K562 (cell line): ENCODE measurements around the gene TRIM23. TPM values are rescaled to one million over a fixed set of nuclear protein-coding genes. Genes with fewer than 3 reads are reported as not detected.

Experiments used
- CBX3 ChIP-seq, 2 experiments: IDR thresholded peaks; 1 replicate in 1 of 2; 2 replicates in 1 of 2; pipeline ENCODE4 v1.6.1; 2012; ENCODE audit warnings: inconsistent platforms in 2 of 2, low read length in 2 of 2, borderline replicate concordance in 1 of 2, control low read depth in 1 of 2
- CBX8 ChIP-seq: fragments of 200-600 bp; sonication (generic); IDR thresholded peaks from 2 replicates; pipeline ENCODE4 v1.6.1; 2012; ENCODE audit warnings: borderline replicate concordance, mixed run types, low read depth, mild to moderate bottlenecking, moderate library complexity, mixed read lengths, low read length, control low read depth, inconsistent platforms; ENCODE audit not compliant: poor library complexity, severe bottlenecking; ENCODE audit errors: extremely low read depth
- EWSR1 ChIP-seq: fragments of 450-650 bp; IDR thresholded peaks from 2 replicates; pipeline ENCODE4 v1.6.1; 2018; ENCODE audit warnings: borderline replicate concordance, mild to moderate bottlenecking, low read depth, moderate library complexity; ENCODE audit not compliant: partially characterized antibody
- FOSL1 ChIP-seq: fragments of 200-800 bp; sonication (Bioruptor generic); conservative IDR thresholded peaks from 2 replicates; pipeline ENCODE4 v1.6.1; 2016; ENCODE audit warnings: missing genetic modification characterization, missing compliant biosample characterization
- MCM7 ChIP-seq, 2 experiments: fragments of 450-650 bp; IDR thresholded peaks; 2 replicates each; pipeline ENCODE4 v1.6.1; 2016 to 2018
- NFRKB ChIP-seq: fragments of 450-650 bp; IDR thresholded peaks from 2 replicates; pipeline ENCODE4 v1.6.1; 2016; ENCODE audit warnings: low read depth
- PCBP2 ChIP-seq: fragments of 200-400 bp; formaldehyde crosslinking; IDR thresholded peaks from 2 replicates; pipeline ENCODE4 v1.6.1; 2018; ENCODE audit warnings: low read length, low read depth, mild to moderate bottlenecking, moderate library complexity; ENCODE audit not compliant: poor library complexity, severe bottlenecking
- TRIM28 ChIP-seq: fragments of 450-650 bp; IDR thresholded peaks from 2 replicates; pipeline ENCODE4 v1.6.1; 2017
- ZC3H4 ChIP-seq: sonication (generic); formaldehyde crosslinking; IDR thresholded peaks from 2 replicates; pipeline ENCODE4 v1.9.0; 2021; ENCODE audit warnings: missing genetic modification reagents, borderline replicate concordance
- ZC3H8 ChIP-seq: fragments of 450-650 bp; IDR thresholded peaks from 2 replicates; pipeline ENCODE4 v1.6.1; 2017
- ZNF134 ChIP-seq: fragments of 250-450 bp; sonication (Bioruptor Pico); conservative IDR thresholded peaks from 2 replicates; pipeline ENCODE4 v1.4.0; 2020
- ZNF354B ChIP-seq: fragments of 250-450 bp; sonication (Bioruptor Pico); IDR thresholded peaks from 2 replicates; pipeline ENCODE4 v1.4.0; 2020
- ZNF57 ChIP-seq: fragments of 450-650 bp; formaldehyde crosslinking; IDR thresholded peaks from 2 replicates; pipeline ENCODE4 v1.4.0; 2020; ENCODE audit warnings: mild to moderate bottlenecking, moderate library complexity
- polyA plus RNA-seq, 8 experiments: library from polyadenylated mRNA; depleted of rRNA in 4 of 8; stranded (reverse) in 5 of 8; unstranded in 3 of 8; fragments of >200 nt; fragmentation: Nextera tagmentation in 2 of 8; fragmentation: Illumina TruSeq in 1 of 8; extraction: Ambion mirVana in 2 of 8; extraction: Trizol in 1 of 8; gene quantifications; 2 replicates each; pipeline versions ENCODE4 v1.2.1 to v1.2.3, GENCODE V29; 2011 to 2014; ENCODE audit warnings: inconsistent platforms in 1 of 8, missing spikeins in 1 of 8
- total RNA-seq, 7 experiments: library from RNA; depleted of rRNA in 6 of 7; stranded (reverse); fragments of >200 nt in 6 of 7; fragmentation: Illumina TruSeq in 2 of 7; extraction: Trizol in 2 of 7; gene quantifications; 2 replicates each; pipeline versions ENCODE4 v1.2.1 to v1.2.3, GENCODE V29; 2011 to 2021; ENCODE audit warnings: low replicate concordance in 1 of 7
- TF ChIP-seq, protein P1 (sequence below): fragments of 450-650 bp; IDR thresholded peaks from 2 replicates; pipeline ENCODE4 v1.6.1; 2018; ENCODE audit not compliant: partially characterized antibody
- TF ChIP-seq, protein P2 (sequence below): fragments of 450-650 bp; conservative IDR thresholded peaks from 2 replicates; pipeline ENCODE4 v1.6.1; 2016; ENCODE audit warnings: missing genetic modification characterization, low read depth, mild to moderate bottlenecking, missing compliant biosample characterization, moderate library complexity
- TF ChIP-seq, protein P3 (sequence below): fragments of 250-450 bp; sonication (Bioruptor Pico); IDR thresholded peaks from 2 replicates; pipeline ENCODE4 v1.9.0; 2021; ENCODE audit warnings: mild to moderate bottlenecking, inconsistent platforms
- TF ChIP-seq, protein P4 (sequence below): fragments of 250-450 bp; sonication (Bioruptor Pico); IDR thresholded peaks from 2 replicates; pipeline ENCODE4 v1.8.0; 2021; ENCODE audit warnings: moderate library complexity, mild to moderate bottlenecking, inconsistent platforms
- TF ChIP-seq, protein P5 (sequence below): fragments of 450-650 bp; IDR thresholded peaks from one replicate; pipeline ENCODE4 v1.6.1; 2018; ENCODE audit warnings: mild to moderate bottlenecking, moderate library complexity; ENCODE audit not compliant: partially characterized antibody

TRIM23 gene
- total and polyA plus RNA-seq, 9 of the 15 experiments (the other 6 are each of a cell fraction or from before 2014, with no cell fraction given) = 2.4 to 8.5 (median 4.9) TPM

GRCh38 chr5:65624571-65625555, 730 bp upstream of the TRIM23 start, which contains the start of the genes SHLD3 and TRAPPC13 (continued):
- TF ChIP-seq, protein P1, sequence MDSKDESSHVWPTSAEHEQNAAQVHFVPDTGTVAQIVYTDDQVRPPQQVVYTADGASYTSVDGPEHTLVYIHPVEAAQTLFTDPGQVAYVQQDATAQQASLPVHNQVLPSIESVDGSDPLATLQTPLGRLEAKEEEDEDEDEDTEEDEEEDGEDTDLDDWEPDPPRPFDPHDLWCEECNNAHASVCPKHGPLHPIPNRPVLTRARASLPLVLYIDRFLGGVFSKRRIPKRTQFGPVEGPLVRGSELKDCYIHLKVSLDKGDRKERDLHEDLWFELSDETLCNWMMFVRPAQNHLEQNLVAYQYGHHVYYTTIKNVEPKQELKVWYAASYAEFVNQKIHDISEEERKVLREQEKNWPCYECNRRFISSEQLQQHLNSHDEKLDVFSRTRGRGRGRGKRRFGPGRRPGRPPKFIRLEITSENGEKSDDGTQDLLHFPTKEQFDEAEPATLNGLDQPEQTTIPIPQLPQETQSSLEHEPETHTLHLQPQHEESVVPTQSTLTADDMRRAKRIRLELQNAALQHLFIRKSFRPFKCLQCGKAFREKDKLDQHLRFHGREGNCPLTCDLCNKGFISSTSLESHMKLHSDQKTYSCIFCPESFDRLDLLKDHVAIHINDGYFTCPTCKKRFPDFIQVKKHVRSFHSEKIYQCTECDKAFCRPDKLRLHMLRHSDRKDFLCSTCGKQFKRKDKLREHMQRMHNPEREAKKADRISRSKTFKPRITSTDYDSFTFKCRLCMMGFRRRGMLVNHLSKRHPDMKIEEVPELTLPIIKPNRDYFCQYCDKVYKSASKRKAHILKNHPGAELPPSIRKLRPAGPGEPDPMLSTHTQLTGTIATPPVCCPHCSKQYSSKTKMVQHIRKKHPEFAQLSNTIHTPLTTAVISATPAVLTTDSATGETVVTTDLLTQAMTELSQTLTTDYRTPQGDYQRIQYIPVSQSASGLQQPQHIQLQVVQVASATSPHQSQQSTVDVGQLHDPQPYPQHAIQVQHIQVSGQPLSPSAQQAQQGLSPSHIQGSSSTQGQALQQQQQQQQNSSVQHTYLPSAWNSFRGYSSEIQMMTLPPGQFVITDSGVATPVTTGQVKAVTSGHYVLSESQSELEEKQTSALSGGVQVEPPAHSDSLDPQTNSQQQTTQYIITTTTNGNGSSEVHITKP = peak; percentile 90
- TF ChIP-seq ZC3H4 (CRISPR knock-in tag) (no peak), PCBP2 (no peak), MCM7 (IDR thresholded peaks at IDR 0.05) (no peak), EWSR1 (no peak), ZNF134 (CRISPR knock-in tag) (no peak), ZC3H8 (no peak), ZNF354B (CRISPR knock-in tag) (no peak), NFRKB (peak; percentile 69), ZNF57 (CRISPR knock-in tag) (no peak), CBX8 (no peak), FOSL1 (tag) (peak; percentile 43; the same call in 1 of the 2 replicates), CBX3 (IDR thresholded peaks at IDR 0.05; ENCODE audit: borderline replicate concordance in 1 of 2, low read length in 2 of 2) (no peak; a peak in 1 of 3 replicates), TRIM28 (no peak)
- TF ChIP-seq, protein P2, sequence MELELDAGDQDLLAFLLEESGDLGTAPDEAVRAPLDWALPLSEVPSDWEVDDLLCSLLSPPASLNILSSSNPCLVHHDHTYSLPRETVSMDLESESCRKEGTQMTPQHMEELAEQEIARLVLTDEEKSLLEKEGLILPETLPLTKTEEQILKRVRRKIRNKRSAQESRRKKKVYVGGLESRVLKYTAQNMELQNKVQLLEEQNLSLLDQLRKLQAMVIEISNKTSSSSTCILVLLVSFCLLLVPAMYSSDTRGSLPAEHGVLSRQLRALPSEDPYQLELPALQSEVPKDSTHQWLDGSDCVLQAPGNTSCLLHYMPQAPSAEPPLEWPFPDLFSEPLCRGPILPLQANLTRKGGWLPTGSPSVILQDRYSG (tag) = peak; percentile 59; the same call in 1 of the 2 replicates
- TF ChIP-seq, protein P3, sequence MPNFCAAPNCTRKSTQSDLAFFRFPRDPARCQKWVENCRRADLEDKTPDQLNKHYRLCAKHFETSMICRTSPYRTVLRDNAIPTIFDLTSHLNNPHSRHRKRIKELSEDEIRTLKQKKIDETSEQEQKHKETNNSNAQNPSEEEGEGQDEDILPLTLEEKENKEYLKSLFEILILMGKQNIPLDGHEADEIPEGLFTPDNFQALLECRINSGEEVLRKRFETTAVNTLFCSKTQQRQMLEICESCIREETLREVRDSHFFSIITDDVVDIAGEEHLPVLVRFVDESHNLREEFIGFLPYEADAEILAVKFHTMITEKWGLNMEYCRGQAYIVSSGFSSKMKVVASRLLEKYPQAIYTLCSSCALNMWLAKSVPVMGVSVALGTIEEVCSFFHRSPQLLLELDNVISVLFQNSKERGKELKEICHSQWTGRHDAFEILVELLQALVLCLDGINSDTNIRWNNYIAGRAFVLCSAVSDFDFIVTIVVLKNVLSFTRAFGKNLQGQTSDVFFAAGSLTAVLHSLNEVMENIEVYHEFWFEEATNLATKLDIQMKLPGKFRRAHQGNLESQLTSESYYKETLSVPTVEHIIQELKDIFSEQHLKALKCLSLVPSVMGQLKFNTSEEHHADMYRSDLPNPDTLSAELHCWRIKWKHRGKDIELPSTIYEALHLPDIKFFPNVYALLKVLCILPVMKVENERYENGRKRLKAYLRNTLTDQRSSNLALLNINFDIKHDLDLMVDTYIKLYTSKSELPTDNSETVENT (CRISPR knock-in tag) = 0 out of 2 replicates have a peak, but pooled peaks have one; percentile 28
- TF ChIP-seq, protein P4, sequence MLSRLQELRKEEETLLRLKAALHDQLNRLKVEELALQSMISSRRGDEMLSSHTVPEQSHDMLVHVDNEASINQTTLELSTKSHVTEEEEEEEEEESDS (CRISPR knock-in tag) = no peak
- TF ChIP-seq, protein P5, sequence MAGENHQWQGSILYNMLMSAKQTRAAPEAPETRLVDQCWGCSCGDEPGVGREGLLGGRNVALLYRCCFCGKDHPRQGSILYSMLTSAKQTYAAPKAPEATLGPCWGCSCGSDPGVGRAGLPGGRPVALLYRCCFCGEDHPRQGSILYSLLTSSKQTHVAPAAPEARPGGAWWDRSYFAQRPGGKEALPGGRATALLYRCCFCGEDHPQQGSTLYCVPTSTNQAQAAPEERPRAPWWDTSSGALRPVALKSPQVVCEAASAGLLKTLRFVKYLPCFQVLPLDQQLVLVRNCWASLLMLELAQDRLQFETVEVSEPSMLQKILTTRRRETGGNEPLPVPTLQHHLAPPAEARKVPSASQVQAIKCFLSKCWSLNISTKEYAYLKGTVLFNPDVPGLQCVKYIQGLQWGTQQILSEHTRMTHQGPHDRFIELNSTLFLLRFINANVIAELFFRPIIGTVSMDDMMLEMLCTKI = no peak
